ENCODE measurements around the gene ZPLD1. TPM values are rescaled to one million over a fixed set of nuclear protein-coding genes. Genes with fewer than 3 reads are reported as not detected.

The ZPLD1 gene
- total and polyA plus RNA-seq, 10 of the 15 experiments (the other 5 are each of a cell fraction or from before 2014, with no cell fraction given), result not detected

DNA sequence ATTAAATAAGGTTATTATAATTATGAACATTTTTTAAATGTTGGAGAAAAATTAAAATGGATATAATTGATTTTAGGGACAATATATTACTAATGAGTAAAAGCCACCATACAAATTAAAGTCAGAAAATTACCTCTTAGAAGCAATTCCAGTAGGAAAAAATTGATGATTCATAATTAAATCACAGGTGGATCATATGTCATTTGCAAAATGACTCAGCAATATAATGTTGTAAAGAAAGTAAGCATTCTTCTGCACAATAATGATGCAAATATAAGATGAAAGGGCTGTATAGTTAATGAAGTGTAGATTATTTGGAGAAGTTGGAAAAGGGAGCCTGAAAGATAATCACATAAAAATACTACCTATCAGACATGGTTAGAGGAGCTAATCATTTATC, 25.8 kb downstream of the ZPLD1 start:
- SMC1A ChIA-PET (ENCODE audit: uncharacterized antibody, unreplicated experiment), result interaction anchor here (0.9 to 1.0 kb wide), 2 partner anchors 231 kb away, joined by 3 read pairs; no protein-coding TSS in a partner anchor
- no peak for TF ChIP-seq ZNF622 (IDR thresholded peaks at IDR 0.05)
- TF ChIP-seq, protein P1, sequence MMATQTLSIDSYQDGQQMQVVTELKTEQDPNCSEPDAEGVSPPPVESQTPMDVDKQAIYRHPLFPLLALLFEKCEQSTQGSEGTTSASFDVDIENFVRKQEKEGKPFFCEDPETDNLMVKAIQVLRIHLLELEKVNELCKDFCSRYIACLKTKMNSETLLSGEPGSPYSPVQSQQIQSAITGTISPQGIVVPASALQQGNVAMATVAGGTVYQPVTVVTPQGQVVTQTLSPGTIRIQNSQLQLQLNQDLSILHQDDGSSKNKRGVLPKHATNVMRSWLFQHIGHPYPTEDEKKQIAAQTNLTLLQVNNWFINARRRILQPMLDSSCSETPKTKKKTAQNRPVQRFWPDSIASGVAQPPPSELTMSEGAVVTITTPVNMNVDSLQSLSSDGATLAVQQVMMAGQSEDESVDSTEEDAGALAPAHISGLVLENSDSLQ (IDR thresholded peaks at IDR 0.05), result no peak
- no peak for TF ChIP-seq CREM (IDR thresholded peaks at IDR 0.05; ENCODE audit: low read depth)
- TF ChIP-seq, protein P2, sequence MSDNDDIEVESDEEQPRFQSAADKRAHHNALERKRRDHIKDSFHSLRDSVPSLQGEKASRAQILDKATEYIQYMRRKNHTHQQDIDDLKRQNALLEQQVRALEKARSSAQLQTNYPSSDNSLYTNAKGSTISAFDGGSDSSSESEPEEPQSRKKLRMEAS (IDR thresholded peaks at IDR 0.05; ENCODE audit: low read depth, low read length), result no peak
- TF ChIP-seq PAX8 (IDR thresholded peaks at IDR 0.05), result no peak
- no peak for TF ChIP-seq ZZZ3 (IDR thresholded peaks at IDR 0.05; ENCODE audit: control insufficient read depth, insufficient read length, low read depth)
- TF ChIP-seq, protein P3, sequence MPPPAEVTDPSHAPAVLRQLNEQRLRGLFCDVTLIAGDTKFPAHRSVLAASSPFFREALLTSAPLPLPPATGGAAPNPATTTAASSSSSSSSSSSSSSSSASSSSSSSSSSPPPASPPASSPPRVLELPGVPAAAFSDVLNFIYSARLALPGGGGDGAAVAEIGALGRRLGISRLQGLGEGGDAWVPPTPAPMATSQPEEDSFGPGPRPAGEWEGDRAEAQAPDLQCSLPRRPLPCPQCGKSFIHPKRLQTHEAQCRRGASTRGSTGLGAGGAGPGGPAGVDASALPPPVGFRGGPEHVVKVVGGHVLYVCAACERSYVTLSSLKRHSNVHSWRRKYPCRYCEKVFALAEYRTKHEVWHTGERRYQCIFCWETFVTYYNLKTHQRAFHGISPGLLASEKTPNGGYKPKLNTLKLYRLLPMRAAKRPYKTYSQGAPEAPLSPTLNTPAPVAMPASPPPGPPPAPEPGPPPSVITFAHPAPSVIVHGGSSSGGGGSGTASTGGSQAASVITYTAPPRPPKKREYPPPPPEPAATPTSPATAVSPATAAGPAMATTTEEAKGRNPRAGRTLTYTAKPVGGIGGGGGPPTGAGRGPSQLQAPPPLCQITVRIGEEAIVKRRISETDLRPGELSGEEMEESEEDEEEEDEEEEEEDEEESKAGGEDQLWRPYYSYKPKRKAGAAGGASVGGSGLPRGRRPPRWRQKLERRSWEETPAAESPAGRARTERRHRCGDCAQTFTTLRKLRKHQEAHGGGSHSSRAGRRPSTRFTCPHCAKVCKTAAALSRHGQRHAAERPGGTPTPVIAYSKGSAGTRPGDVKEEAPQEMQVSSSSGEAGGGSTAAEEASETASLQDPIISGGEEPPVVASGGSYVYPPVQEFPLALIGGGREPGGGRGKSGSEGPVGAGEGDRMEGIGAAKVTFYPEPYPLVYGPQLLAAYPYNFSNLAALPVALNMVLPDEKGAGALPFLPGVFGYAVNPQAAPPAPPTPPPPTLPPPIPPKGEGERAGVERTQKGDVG (CRISPR knock-in tag; IDR thresholded peaks at IDR 0.05), result no peak
- TF ChIP-seq, protein P4, sequence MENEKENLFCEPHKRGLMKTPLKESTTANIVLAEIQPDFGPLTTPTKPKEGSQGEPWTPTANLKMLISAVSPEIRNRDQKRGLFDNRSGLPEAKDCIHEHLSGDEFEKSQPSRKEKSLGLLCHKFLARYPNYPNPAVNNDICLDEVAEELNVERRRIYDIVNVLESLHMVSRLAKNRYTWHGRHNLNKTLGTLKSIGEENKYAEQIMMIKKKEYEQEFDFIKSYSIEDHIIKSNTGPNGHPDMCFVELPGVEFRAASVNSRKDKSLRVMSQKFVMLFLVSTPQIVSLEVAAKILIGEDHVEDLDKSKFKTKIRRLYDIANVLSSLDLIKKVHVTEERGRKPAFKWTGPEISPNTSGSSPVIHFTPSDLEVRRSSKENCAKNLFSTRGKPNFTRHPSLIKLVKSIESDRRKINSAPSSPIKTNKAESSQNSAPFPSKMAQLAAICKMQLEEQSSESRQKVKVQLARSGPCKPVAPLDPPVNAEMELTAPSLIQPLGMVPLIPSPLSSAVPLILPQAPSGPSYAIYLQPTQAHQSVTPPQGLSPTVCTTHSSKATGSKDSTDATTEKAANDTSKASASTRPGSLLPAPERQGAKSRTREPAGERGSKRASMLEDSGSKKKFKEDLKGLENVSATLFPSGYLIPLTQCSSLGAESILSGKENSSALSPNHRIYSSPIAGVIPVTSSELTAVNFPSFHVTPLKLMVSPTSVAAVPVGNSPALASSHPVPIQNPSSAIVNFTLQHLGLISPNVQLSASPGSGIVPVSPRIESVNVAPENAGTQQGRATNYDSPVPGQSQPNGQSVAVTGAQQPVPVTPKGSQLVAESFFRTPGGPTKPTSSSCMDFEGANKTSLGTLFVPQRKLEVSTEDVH (IDR thresholded peaks at IDR 0.05; ENCODE audit: low read depth, partially characterized antibody), result no peak
- TF ChIP-seq, protein P5, sequence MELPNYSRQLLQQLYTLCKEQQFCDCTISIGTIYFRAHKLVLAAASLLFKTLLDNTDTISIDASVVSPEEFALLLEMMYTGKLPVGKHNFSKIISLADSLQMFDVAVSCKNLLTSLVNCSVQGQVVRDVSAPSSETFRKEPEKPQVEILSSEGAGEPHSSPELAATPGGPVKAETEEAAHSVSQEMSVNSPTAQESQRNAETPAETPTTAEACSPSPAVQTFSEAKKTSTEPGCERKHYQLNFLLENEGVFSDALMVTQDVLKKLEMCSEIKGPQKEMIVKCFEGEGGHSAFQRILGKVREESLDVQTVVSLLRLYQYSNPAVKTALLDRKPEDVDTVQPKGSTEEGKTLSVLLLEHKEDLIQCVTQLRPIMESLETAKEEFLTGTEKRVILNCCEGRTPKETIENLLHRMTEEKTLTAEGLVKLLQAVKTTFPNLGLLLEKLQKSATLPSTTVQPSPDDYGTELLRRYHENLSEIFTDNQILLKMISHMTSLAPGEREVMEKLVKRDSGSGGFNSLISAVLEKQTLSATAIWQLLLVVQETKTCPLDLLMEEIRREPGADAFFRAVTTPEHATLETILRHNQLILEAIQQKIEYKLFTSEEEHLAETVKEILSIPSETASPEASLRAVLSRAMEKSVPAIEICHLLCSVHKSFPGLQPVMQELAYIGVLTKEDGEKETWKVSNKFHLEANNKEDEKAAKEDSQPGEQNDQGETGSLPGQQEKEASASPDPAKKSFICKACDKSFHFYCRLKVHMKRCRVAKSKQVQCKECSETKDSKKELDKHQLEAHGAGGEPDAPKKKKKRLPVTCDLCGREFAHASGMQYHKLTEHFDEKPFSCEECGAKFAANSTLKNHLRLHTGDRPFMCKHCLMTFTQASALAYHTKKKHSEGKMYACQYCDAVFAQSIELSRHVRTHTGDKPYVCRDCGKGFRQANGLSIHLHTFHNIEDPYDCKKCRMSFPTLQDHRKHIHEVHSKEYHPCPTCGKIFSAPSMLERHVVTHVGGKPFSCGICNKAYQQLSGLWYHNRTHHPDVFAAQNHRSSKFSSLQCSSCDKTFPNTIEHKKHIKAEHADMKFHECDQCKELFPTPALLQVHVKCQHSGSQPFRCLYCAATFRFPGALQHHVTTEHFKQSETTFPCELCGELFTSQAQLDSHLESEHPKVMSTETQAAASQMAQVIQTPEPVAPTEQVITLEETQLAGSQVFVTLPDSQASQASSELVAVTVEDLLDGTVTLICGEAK (IDR thresholded peaks at IDR 0.05; ENCODE audit: borderline replicate concordance), result no peak
- no peak for TF ChIP-seq CHD1 (IDR thresholded peaks at IDR 0.05; ENCODE audit: low read depth, low read length)
- no peak for TF ChIP-seq MEF2B (IDR thresholded peaks at IDR 0.05; ENCODE audit: partially characterized antibody, poor library complexity, severe bottlenecking)
- no peak for TF ChIP-seq MTA2 (IDR thresholded peaks at IDR 0.05; ENCODE audit: low read depth)

More for the DNA sequence above, 25.8 kb downstream of the ZPLD1 start:
- H3K9ac ChIP-seq (ENCODE audit: control insufficient read depth, insufficient read depth, low read length), result no peak overlapping the region
- intact Hi-C loops (cut with micrococcal nuclease; ENCODE audit: unreplicated experiment) (no loop called here), in situ Hi-C loops (cut with MboI) (no loop called here)
- H3K4me2 ChIP-seq (ENCODE audit: control insufficient read depth, insufficient read depth), result no peak overlapping the region
- H3K27ac ChIP-seq (ENCODE audit: control insufficient read depth, insufficient read depth), result no peak overlapping the region
- no peaks in the 10 kb centered on the region for H3K79me2 ChIP-seq (ENCODE audit: control insufficient read depth, insufficient read depth, low read length)
- CTCF ChIA-PET, result interaction anchor here (1.5 kb wide), 1 partner anchor 231 kb away, joined by 5 read pairs; no protein-coding TSS in a partner anchor
- FAIRE-seq, result no peak
- H3K4me1 ChIP-seq (ENCODE audit: control insufficient read depth, insufficient read depth, low read length), result no peaks in the 10 kb centered on the region
- no peaks in the 10 kb centered on the region for H3K36me3 ChIP-seq (ENCODE audit: control insufficient read depth in 2 of 2, insufficient read depth in 2 of 2, low read length in 1 of 2)
- POLR2A ChIA-PET, result no interaction called here
- no peak overlapping the region for H3K4me3 ChIP-seq
- no peak for ATAC-seq
- no peaks in the 10 kb centered on the region for H3K9me3 ChIP-seq (replicated peaks; ENCODE audit: control insufficient read depth, insufficient read depth, low read length)
- no peaks in the 10 kb centered on the region; a peak in 1 of 4 replicates for H3K27me3 ChIP-seq (replicated peaks in 1 of 2; ENCODE audit: control insufficient read depth in 2 of 2, insufficient read depth in 2 of 2, low read length in 1 of 2)
- RAD21 ChIA-PET (ENCODE audit: unreplicated experiment), result no interaction called here
- BruUV-seq (replicated peaks), result no TSS peak
- DNase-seq (ENCODE audit: low read depth, low spot score), result no peak
- H2AFZ ChIP-seq (ENCODE audit: control insufficient read depth, low read depth, low read length), result no peak overlapping the region
- H4K20me1 ChIP-seq (ENCODE audit: control insufficient read depth, insufficient read depth), result no peaks in the 10 kb centered on the region
